ENCODE results near the gene F2RL3.
"Not testable (repeated sequence)": the region's sequence is repeated elsewhere in the genome, so short reads cannot be mapped to it uniquely, and the experiment has no call there.

- not testable (repeated sequence) for TF ChIP-seq CTCF (IDR thresholded peaks at IDR 0.05); ZFX (IDR thresholded peaks at IDR 0.05; ENCODE audit: borderline replicate concordance)
Measured at GRCh38 chr19:16937796-16938195, 49.0 kb downstream of the F2RL3 start.

Data from 22Rv1 (cell line).